Loucy (cell line): ENCODE data around the gene MRPL33.

Experiments
- H2AFZ ChIP-seq: fragments of 200-600 bp; sonication (generic); 2 replicates; pipeline ENCODE4 v1.6.0; 2016; ENCODE audit warnings: antibody characterized with exemption, mild to moderate bottlenecking, low read length, moderate library complexity
- H3F3A ChIP-seq: fragments of 200-600 bp; 2 replicates; pipeline ENCODE4 v1.6.0; 2016; ENCODE audit warnings: antibody characterized with exemption, low read depth, mild to moderate bottlenecking
- H3K27me3 ChIP-seq: fragments of 200-600 bp; sonication (generic); 2 replicates; pipeline ENCODE4 v1.6.1; 2014; ENCODE audit warnings: low read length, mild to moderate bottlenecking; ENCODE audit not compliant: insufficient read depth, poor library complexity, severe bottlenecking
- H3K36me3 ChIP-seq: fragments of 200-600 bp; sonication (generic); 2 replicates; pipeline ENCODE4 v1.6.1; 2016; ENCODE audit warnings: low read length; ENCODE audit not compliant: insufficient read depth
- H3K4me1 ChIP-seq: fragments of 200-600 bp; sonication (generic); 2 replicates; pipeline ENCODE4 v1.5.1; 2014; ENCODE audit warnings: low read length, mild to moderate bottlenecking; ENCODE audit not compliant: insufficient read depth, poor library complexity, severe bottlenecking
- H3K4me2 ChIP-seq: fragments of 200-600 bp; sonication (generic); 2 replicates; pipeline ENCODE4 v1.6.0; 2014; ENCODE audit warnings: antibody characterized with exemption, low read length, low read depth, mild to moderate bottlenecking; ENCODE audit not compliant: poor library complexity, severe bottlenecking
- H3K4me3 ChIP-seq: fragments of 200-600 bp; sonication (generic); 2 replicates; pipeline ENCODE4 v1.5.1; 2014; ENCODE audit warnings: low read length, mild to moderate bottlenecking, mixed read lengths; ENCODE audit not compliant: poor library complexity, severe bottlenecking
- H3K79me2 ChIP-seq: fragments of 200-600 bp; sonication (generic); 2 replicates; pipeline ENCODE4 v1.6.1; 2014; ENCODE audit warnings: low read length; ENCODE audit not compliant: insufficient read depth
- H3K9ac ChIP-seq: fragments of 200-600 bp; sonication (generic); 2 replicates; pipeline ENCODE4 v1.6.0; 2014; ENCODE audit warnings: mild to moderate bottlenecking, low read depth, low read length, moderate library complexity; ENCODE audit not compliant: poor library complexity, severe bottlenecking
- H3K9me2 ChIP-seq: fragments of 200-600 bp; sonication (generic); replicated peaks from 2 replicates; pipeline ENCODE4 v1.6.1; 2016; ENCODE audit warnings: low read depth, low read length, mixed read lengths
- H3K9me3 ChIP-seq: fragments of 200-600 bp; sonication (generic); 2 replicates; pipeline ENCODE4 v1.6.1; 2014; ENCODE audit warnings: mild to moderate bottlenecking, antibody characterized with exemption, low read length, low read depth; ENCODE audit not compliant: insufficient read depth
- H4K20me1 ChIP-seq: fragments of 200-600 bp; sonication (generic); 2 replicates; pipeline ENCODE4 v1.6.0; 2014; ENCODE audit warnings: antibody characterized with exemption, low read length, mild to moderate bottlenecking; ENCODE audit not compliant: insufficient read depth, poor library complexity, severe bottlenecking
- CTCF ChIP-seq: fragments of 200-600 bp; sonication (generic); conservative IDR thresholded peaks from 2 replicates; pipeline ENCODE4 v1.5.1; 2014; ENCODE audit warnings: mild to moderate bottlenecking, antibody characterized with exemption, low read length
- EZH2phosphoT487 ChIP-seq: fragments of 200-600 bp; IDR thresholded peaks from 2 replicates; pipeline ENCODE4 v1.6.1; 2018; ENCODE audit warnings: antibody characterized with exemption, mild to moderate bottlenecking, moderate library complexity, borderline replicate concordance

MRPL33 gene

DNA sequence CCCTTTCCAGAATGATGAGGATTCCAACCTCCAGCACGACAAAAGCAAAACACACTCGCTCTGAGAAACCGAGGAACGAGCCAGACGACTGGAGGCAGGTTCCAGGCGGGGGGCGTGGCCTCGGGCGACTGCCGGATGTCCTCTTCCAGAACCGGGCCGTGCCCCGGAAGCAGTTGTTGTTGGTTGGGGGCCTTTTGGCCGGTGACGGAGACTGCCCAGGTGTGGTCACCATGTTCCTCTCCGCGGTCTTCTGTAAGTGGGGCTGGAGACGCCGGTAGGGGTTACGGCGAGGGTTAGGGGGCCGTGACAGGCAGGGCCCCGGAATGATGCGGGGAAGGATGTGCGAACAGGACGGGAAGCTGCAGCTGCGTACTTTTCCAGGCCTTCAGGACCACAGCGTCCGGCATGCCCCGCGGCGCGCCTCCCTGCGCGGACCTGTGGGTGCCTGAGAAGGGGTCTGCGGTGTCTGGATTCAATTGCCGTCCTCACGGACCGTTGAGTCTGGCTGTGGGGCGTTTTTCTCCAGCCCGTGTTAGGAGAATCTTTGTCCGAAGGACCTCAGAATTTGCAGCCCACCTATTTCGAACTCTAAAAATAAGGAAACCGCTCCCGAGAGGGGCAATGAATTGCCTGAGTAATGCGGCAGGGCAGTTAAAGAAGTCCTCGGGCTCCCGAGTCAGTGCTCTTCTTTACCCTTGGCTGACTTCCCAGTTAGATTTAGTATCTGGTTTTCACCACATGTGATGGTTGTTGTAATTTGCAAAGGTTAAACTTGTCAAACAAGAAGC, at the start of gene MRPL33:
TSS of gene MRPL33 (plus strand) at position 172 of the 788 bp plus-strand sequence. CDS start at position 231, 59 bp downstream.
- Histone ChIP-seq H3K9ac (peak within 1 kb of the TSS; percentile 83), H3K36me3 (no peaks in the 10 kb centered on the region), H3K79me2 (peaks cover 49% of the 10 kb centered on the region), H3K4me1 (peaks cover 38% of the 10 kb centered on the region), H3K9me3 (no peaks in the 10 kb centered on the region), H3K27me3 (peaks cover 37% of the 10 kb centered on the region), H3K4me2 (peak within 1 kb of the TSS; percentile 93), H4K20me1 (peaks cover 40% of the 10 kb centered on the region), H3F3A (no peaks in the 10 kb centered on the region), H3K9me2 (no peaks in the 10 kb centered on the region), H2AFZ (peak within 1 kb of the TSS; percentile 93), H3K4me3 (peak within 1 kb of the TSS; percentile 95)
- TF ChIP-seq EZH2phosphoT487, result no peak
- TF ChIP-seq CTCF, result no peak

DNA sequence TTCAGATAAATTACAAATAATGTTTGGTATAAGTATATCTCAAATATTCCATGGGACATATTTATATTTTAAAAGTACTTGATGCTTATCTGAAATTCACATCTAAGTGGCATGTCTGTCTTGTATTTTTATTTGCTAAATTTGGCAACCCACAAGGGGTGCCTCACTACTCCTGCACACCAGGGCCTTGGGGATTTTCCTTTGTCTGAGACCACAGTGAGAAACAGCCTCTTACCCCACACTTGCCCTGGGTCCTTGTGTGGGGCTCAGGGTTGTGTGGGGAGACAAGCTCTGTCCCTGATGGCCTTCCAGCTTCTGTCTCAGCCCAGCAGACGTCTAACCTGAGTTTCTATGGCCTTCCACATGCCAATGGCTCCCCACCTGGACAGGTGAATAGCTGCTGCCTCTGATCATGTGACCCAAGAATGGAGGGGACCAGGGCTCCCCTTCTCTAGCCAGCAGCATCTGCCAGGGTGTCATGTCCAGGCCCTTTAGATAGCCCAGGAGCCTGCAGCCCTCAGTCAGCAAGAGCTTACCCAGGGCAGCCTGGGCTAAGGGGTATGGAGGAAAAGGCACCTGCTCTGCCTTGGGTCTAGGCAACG, 49.5 kb upstream of the MRPL33 start:
- Histone ChIP-seq H3K36me3 (no peaks in the 10 kb centered on the region), H3K9me3 (no peaks in the 10 kb centered on the region), H3K9me2 (no peaks in the 10 kb centered on the region), H2AFZ (no peak overlapping the region), H3K4me2 (no peak overlapping the region), H3K4me1 (no peaks in the 10 kb centered on the region), H3K27me3 (no peaks in the 10 kb centered on the region), H3K9ac (no peak overlapping the region), H4K20me1 (no peaks in the 10 kb centered on the region), H3F3A (no peaks in the 10 kb centered on the region), H3K79me2 (no peaks in the 10 kb centered on the region), H3K4me3 (no peak overlapping the region)
- TF ChIP-seq CTCF (no peak), EZH2phosphoT487 (no peak)

- no peaks in the 10 kb centered on the region for H3F3A ChIP-seq
- H3K27me3 ChIP-seq, result no peaks in the 10 kb centered on the region
- no peak overlapping the region for H3K9ac ChIP-seq
- H3K9me2 ChIP-seq, result no peaks in the 10 kb centered on the region
- no peaks in the 10 kb centered on the region for H3K36me3 ChIP-seq
- H2AFZ ChIP-seq, result no peak overlapping the region
- no peaks in the 10 kb centered on the region for H3K9me3 ChIP-seq
- H3K4me1 ChIP-seq, result no peaks in the 10 kb centered on the region
- no peaks in the 10 kb centered on the region for H4K20me1 ChIP-seq
- no peaks in the 10 kb centered on the region for H3K79me2 ChIP-seq
- no peak overlapping the region for H3K4me2 ChIP-seq
- H3K4me3 ChIP-seq, result no peak overlapping the region
- TF ChIP-seq CTCF (peak; percentile 84), EZH2phosphoT487 (no peak)
Measured at GRCh38 chr2:27723372-27724144, 48.0 kb upstream of the MRPL33 start.
